Tibial nerve (tissue), 4 donors: ENCODE measurements around the gene FBXO42.

Experiments used
- EP300 ChIP-seq, 2 donors: sonication (generic); formaldehyde crosslinking; IDR thresholded peaks; one replicate each; pipeline ENCODE4 v1.6.1; 2017; ENCODE audit warnings: antibody characterized with exemption in 2 of 2, mild to moderate bottlenecking in 1 of 2
- POLR2A ChIP-seq, 2 donors: fragments of 450-650 bp; IDR thresholded peaks; one replicate each; pipeline ENCODE4 v1.6.1; 2017; ENCODE audit warnings: antibody characterized with exemption in 2 of 2, mild to moderate bottlenecking in 2 of 2, moderate library complexity in 2 of 2
- TF ChIP-seq, protein P1 (sequence below), 5 experiments: fragments of 200-600 bp in 3 of 5; fragments of 450-650 bp in 2 of 5; sonication (generic) in 3 of 5; IDR thresholded peaks; one replicate each; pipeline ENCODE4 v1.5.1; 2016 to 2019; ENCODE audit warnings: antibody characterized with exemption in 5 of 5, mild to moderate bottlenecking in 3 of 5, moderate library complexity in 2 of 5

DNA sequence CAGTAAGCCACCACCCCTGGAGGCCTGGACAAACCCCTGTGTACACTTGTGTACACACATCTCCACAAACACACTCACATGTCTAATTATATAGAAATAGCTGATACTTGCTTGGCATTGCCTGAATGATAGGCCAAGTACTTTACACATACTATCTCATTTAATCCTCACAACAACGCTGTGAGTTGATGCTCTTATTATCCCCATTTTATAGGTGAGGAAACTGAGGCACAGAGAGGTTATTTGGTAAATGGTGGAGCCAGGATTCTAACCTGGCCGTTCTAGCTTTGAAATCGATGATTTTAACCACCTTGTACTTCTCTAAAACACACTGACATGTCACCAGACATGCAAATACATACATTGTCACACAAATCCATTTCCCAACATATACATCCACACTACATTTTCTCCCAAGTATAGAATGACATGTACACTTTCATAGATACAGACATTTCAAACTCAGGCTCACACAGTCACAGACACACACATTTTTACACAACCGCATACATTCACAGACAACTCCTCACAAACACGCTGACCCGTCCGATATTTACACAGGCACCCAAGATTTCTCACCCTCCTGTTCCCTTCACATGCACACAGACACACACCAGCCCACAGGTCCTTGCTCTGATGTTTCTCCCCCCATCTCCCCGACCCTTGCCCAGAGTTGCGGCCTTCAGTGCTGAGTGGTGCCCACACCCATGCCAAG lies 143.0 kb downstream of the FBXO42 start:
- TF ChIP-seq, protein P1, sequence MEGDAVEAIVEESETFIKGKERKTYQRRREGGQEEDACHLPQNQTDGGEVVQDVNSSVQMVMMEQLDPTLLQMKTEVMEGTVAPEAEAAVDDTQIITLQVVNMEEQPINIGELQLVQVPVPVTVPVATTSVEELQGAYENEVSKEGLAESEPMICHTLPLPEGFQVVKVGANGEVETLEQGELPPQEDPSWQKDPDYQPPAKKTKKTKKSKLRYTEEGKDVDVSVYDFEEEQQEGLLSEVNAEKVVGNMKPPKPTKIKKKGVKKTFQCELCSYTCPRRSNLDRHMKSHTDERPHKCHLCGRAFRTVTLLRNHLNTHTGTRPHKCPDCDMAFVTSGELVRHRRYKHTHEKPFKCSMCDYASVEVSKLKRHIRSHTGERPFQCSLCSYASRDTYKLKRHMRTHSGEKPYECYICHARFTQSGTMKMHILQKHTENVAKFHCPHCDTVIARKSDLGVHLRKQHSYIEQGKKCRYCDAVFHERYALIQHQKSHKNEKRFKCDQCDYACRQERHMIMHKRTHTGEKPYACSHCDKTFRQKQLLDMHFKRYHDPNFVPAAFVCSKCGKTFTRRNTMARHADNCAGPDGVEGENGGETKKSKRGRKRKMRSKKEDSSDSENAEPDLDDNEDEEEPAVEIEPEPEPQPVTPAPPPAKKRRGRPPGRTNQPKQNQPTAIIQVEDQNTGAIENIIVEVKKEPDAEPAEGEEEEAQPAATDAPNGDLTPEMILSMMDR (IDR thresholded peaks at IDR 0.05) = no peak
- no peak for TF ChIP-seq POLR2A (IDR thresholded peaks at IDR 0.05)
- no peak for TF ChIP-seq EP300 (IDR thresholded peaks at IDR 0.05)
